HepG2 (cell line): ENCODE data around the gene AGBL3.

Source experiments
- CREB1 ChIP-seq, 2 experiments: fragments of 450-650 bp in 1 of 2; IDR thresholded peaks; 2 replicates each; pipeline ENCODE4 v1.6.1; 2016 to 2017; ENCODE audit warnings: control low read depth in 1 of 2, mild to moderate bottlenecking in 1 of 2, missing compliant biosample characterization in 1 of 2, missing genetic modification characterization in 1 of 2
- KDM5B ChIP-seq: sonication (generic); formaldehyde crosslinking; IDR thresholded peaks from 2 replicates; pipeline ENCODE4 v1.4.0; 2020; ENCODE audit warnings: missing genetic modification reagents, mild to moderate bottlenecking, borderline replicate concordance
- MTF2 ChIP-seq: sonication (generic); formaldehyde crosslinking; IDR thresholded peaks from 2 replicates; pipeline ENCODE4 v1.5.0; 2020; ENCODE audit warnings: missing genetic modification reagents, borderline replicate concordance
- RFX5 ChIP-seq: IDR thresholded peaks from 2 replicates; pipeline ENCODE4 v1.6.1; 2011; ENCODE audit warnings: low read depth, low read length, improper control_type of control experiment
- SOX6 ChIP-seq, 2 experiments: fragments of 450-650 bp in 1 of 2; sonication (generic) in 1 of 2; formaldehyde crosslinking in 1 of 2; IDR thresholded peaks; 2 replicates each; pipeline versions ENCODE4 v1.4.0 to v1.6.1; 2017 to 2020; ENCODE audit warnings: antibody characterized with exemption in 1 of 2, mild to moderate bottlenecking in 1 of 2, missing genetic modification reagents in 1 of 2
- TEAD2 ChIP-seq: sonication (generic); formaldehyde crosslinking; IDR thresholded peaks from 2 replicates; pipeline ENCODE4 v1.9.0; 2021; ENCODE audit warnings: missing genetic modification reagents
- ZC3H4 ChIP-seq: sonication (generic); formaldehyde crosslinking; IDR thresholded peaks from 2 replicates; pipeline ENCODE4 v1.4.0; 2020; ENCODE audit warnings: missing genetic modification reagents, borderline replicate concordance
- TF ChIP-seq, protein P1 (sequence below): sonication (generic); formaldehyde crosslinking; conservative IDR thresholded peaks from 2 replicates; pipeline ENCODE4 v1.5.0; 2020; ENCODE audit warnings: missing genetic modification reagents
- TF ChIP-seq, protein P2 (sequence below): sonication (generic); formaldehyde crosslinking; IDR thresholded peaks from 2 replicates; pipeline ENCODE4 v1.5.0; 2020; ENCODE audit warnings: mild to moderate bottlenecking, missing genetic modification reagents, moderate library complexity
- TF ChIP-seq, protein P3 (sequence below): sonication (generic); formaldehyde crosslinking; IDR thresholded peaks from 2 replicates; pipeline ENCODE4 v1.4.0; 2020; ENCODE audit warnings: missing genetic modification reagents

DNA sequence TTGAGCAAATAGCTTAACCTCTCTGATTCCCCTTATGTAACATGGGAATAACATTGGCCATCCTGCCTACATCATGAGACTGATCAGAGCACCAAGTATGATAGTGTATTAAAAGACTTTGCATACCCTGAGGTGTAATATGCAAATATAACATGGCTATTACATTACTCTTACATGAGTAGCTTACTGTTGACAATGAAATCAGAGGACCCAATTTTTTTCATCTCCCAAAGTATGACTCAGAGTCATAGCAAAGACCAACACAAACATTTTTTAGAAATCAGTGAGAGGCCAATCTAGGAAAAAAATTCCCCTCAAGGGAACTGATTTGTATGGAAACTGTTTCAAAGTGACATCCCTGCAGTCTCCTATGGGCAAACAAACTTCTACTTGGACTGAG is 114.5 kb downstream of the AGBL3 start:
- no peak for TF ChIP-seq RFX5
- TF ChIP-seq, protein P1, sequence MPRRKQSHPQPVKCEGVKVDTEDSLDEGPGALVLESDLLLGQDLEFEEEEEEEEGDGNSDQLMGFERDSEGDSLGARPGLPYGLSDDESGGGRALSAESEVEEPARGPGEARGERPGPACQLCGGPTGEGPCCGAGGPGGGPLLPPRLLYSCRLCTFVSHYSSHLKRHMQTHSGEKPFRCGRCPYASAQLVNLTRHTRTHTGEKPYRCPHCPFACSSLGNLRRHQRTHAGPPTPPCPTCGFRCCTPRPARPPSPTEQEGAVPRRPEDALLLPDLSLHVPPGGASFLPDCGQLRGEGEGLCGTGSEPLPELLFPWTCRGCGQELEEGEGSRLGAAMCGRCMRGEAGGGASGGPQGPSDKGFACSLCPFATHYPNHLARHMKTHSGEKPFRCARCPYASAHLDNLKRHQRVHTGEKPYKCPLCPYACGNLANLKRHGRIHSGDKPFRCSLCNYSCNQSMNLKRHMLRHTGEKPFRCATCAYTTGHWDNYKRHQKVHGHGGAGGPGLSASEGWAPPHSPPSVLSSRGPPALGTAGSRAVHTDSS (CRISPR knock-in tag): no peak
- no peak for TF ChIP-seq CREB1 (IDR thresholded peaks at IDR 0.05)
- no peak for TF ChIP-seq CREB1 (CRISPR knock-in tag; IDR thresholded peaks at IDR 0.05)
- TF ChIP-seq, protein P2, sequence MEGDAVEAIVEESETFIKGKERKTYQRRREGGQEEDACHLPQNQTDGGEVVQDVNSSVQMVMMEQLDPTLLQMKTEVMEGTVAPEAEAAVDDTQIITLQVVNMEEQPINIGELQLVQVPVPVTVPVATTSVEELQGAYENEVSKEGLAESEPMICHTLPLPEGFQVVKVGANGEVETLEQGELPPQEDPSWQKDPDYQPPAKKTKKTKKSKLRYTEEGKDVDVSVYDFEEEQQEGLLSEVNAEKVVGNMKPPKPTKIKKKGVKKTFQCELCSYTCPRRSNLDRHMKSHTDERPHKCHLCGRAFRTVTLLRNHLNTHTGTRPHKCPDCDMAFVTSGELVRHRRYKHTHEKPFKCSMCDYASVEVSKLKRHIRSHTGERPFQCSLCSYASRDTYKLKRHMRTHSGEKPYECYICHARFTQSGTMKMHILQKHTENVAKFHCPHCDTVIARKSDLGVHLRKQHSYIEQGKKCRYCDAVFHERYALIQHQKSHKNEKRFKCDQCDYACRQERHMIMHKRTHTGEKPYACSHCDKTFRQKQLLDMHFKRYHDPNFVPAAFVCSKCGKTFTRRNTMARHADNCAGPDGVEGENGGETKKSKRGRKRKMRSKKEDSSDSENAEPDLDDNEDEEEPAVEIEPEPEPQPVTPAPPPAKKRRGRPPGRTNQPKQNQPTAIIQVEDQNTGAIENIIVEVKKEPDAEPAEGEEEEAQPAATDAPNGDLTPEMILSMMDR (CRISPR knock-in tag): no peak
- TF ChIP-seq, protein P3, sequence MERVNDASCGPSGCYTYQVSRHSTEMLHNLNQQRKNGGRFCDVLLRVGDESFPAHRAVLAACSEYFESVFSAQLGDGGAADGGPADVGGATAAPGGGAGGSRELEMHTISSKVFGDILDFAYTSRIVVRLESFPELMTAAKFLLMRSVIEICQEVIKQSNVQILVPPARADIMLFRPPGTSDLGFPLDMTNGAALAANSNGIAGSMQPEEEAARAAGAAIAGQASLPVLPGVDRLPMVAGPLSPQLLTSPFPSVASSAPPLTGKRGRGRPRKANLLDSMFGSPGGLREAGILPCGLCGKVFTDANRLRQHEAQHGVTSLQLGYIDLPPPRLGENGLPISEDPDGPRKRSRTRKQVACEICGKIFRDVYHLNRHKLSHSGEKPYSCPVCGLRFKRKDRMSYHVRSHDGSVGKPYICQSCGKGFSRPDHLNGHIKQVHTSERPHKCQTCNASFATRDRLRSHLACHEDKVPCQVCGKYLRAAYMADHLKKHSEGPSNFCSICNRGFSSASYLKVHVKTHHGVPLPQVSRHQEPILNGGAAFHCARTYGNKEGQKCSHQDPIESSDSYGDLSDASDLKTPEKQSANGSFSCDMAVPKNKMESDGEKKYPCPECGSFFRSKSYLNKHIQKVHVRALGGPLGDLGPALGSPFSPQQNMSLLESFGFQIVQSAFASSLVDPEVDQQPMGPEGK (CRISPR knock-in tag): no peak
- no peak for TF ChIP-seq MTF2 (CRISPR knock-in tag)
- TF ChIP-seq SOX6 (IDR thresholded peaks at IDR 0.05): no peak
- no peak for TF ChIP-seq SOX6 (CRISPR knock-in tag; IDR thresholded peaks at IDR 0.05)
- TF ChIP-seq ZC3H4 (CRISPR knock-in tag): no peak
- no peak for TF ChIP-seq TEAD2 (CRISPR knock-in tag)
- no peak for TF ChIP-seq KDM5B (CRISPR knock-in tag)
